IMR-90 (cell line): ENCODE data around the gene PLEKHA4.

ENCODE experiments used
- CEBPB ChIP-seq: IDR thresholded peaks from 2 replicates; pipeline ENCODE4 v1.6.1; 2012; ENCODE audit warnings: low read depth, low read length, improper control_type of control experiment
- NFE2L2 ChIP-seq: fragments of 150-350 bp; IDR thresholded peaks from 2 replicates; pipeline ENCODE4 v1.6.1; 2016; ENCODE audit warnings: low read depth, mild to moderate bottlenecking, low read length
- POLR2A ChIP-seq: IDR thresholded peaks from 2 replicates; pipeline ENCODE4 v1.6.1; 2012; ENCODE audit warnings: mild to moderate bottlenecking, low read depth, low read length
- RCOR1 ChIP-seq: IDR thresholded peaks from 2 replicates; pipeline ENCODE4 v1.6.1; 2012; ENCODE audit warnings: mild to moderate bottlenecking, low read length, improper control_type of control experiment; ENCODE audit not compliant: insufficient replicate concordance
- TF ChIP-seq, protein P1 (sequence below): conservative IDR thresholded peaks from 2 replicates; pipeline ENCODE4 v1.5.1; 2012; ENCODE audit warnings: mild to moderate bottlenecking, low read depth, low read length, improper control_type of control experiment

DNA sequence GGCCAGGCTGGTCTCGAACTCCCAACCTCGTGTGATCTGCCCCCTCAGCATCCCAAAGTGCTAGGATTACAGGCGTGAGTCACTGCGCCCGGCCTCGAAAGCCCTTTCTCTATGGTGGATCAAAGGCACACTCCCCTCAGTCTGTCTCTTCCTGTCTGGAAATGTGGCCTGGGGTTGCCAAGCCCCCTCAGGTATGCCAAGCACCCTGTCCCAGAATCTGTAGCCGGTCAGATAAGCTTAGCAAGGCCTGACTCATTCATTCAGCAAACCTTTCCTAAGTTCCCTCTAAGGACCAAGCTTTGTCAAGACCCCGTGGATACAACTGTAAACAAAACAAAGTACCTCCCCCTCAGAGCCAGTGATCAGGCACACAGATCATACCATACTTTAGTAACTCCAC lies 45.8 kb upstream of the PLEKHA4 start:
- TF ChIP-seq, protein P1, sequence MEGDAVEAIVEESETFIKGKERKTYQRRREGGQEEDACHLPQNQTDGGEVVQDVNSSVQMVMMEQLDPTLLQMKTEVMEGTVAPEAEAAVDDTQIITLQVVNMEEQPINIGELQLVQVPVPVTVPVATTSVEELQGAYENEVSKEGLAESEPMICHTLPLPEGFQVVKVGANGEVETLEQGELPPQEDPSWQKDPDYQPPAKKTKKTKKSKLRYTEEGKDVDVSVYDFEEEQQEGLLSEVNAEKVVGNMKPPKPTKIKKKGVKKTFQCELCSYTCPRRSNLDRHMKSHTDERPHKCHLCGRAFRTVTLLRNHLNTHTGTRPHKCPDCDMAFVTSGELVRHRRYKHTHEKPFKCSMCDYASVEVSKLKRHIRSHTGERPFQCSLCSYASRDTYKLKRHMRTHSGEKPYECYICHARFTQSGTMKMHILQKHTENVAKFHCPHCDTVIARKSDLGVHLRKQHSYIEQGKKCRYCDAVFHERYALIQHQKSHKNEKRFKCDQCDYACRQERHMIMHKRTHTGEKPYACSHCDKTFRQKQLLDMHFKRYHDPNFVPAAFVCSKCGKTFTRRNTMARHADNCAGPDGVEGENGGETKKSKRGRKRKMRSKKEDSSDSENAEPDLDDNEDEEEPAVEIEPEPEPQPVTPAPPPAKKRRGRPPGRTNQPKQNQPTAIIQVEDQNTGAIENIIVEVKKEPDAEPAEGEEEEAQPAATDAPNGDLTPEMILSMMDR = no peak
- TF ChIP-seq CEBPB (no peak), POLR2A (no peak), RCOR1 (no peak), NFE2L2 (no peak)
